Endodermal cell (in vitro differentiated cells): ENCODE results near the gene CMIP. TPM values are rescaled to one million over a fixed set of nuclear protein-coding genes. Genes with fewer than 3 reads are reported as not detected.
A peak's percentile ranks its signal among the peaks of the same experiment; 100 is the strongest.

Experiments used
- DNase-seq: peaks from one replicate; pipeline ENCODE4 v3.0.0-alpha.2; 2017
- H3K27ac ChIP-seq: 2 replicates; pipeline ENCODE4 v1.5.1; 2013; ENCODE audit warnings: mild to moderate bottlenecking, low read depth, low read length, moderate library complexity
- H3K27me3 ChIP-seq: 2 replicates; pipeline ENCODE4 v1.6.1; 2013; ENCODE audit warnings: mild to moderate bottlenecking, low read length, moderate library complexity; ENCODE audit not compliant: insufficient read depth, control insufficient read depth, poor library complexity, severe bottlenecking
- H3K36me3 ChIP-seq: 2 replicates; pipeline ENCODE4 v1.7.0; 2013; ENCODE audit warnings: mild to moderate bottlenecking, low read length, moderate library complexity; ENCODE audit not compliant: control insufficient read depth, insufficient read depth
- H3K4me1 ChIP-seq: one replicate; pipeline ENCODE4 v1.7.0; 2013; ENCODE audit warnings: low read length; ENCODE audit not compliant: control insufficient read depth, insufficient read depth
- H3K4me3 ChIP-seq: 2 replicates; pipeline ENCODE4 v1.5.1; 2013; ENCODE audit warnings: mild to moderate bottlenecking, low read length, moderate library complexity
- H3K9ac ChIP-seq: 2 replicates; pipeline ENCODE4 v1.6.1; 2013; ENCODE audit warnings: mild to moderate bottlenecking, low read length, moderate library complexity; ENCODE audit not compliant: poor library complexity, severe bottlenecking; ENCODE audit errors: extremely low read depth
- H3K9me3 ChIP-seq: 2 replicates; pipeline ENCODE4 v1.6.1; 2013; ENCODE audit warnings: mild to moderate bottlenecking, low read length, moderate library complexity; ENCODE audit not compliant: control insufficient read depth
- H3K27ac Mint-ChIP-seq: 2 replicates; pipeline ENCODE4 v1.8.0; 2020; ENCODE audit warnings: mixed read lengths
- H3K27me3 Mint-ChIP-seq: 2 replicates; pipeline ENCODE4 v1.8.0; 2021; ENCODE audit warnings: mild to moderate bottlenecking, mixed read lengths; ENCODE audit not compliant: insufficient read depth
- H3K36me3 Mint-ChIP-seq: 2 replicates; pipeline ENCODE4 v1.8.0; 2020; ENCODE audit warnings: low read depth, mixed read lengths
- H3K4me1 Mint-ChIP-seq: 2 replicates; pipeline ENCODE4 v1.8.0; 2020; ENCODE audit warnings: mixed read lengths
- H3K4me3 Mint-ChIP-seq: 2 replicates; pipeline ENCODE4 v1.8.0; 2020; ENCODE audit warnings: mild to moderate bottlenecking, moderate library complexity, mixed read lengths
- H3K9me3 Mint-ChIP-seq: 2 replicates; pipeline ENCODE4 v1.8.0; 2020; ENCODE audit warnings: mild to moderate bottlenecking, mixed read lengths
- CTCF ChIP-seq: fragments of 200-600 bp; sonication (generic); conservative IDR thresholded peaks from 2 replicates; pipeline ENCODE4 v1.5.0; 2021; ENCODE audit warnings: antibody characterized with exemption, mild to moderate bottlenecking
- WGBS, 2 experiments: methylation state at CpG; one replicate each; pipeline versions ENCODE4 v1.1.5 to v1.1.7; 2013; ENCODE audit warnings: missing lambda C conversion rate in 2 of 2, mixed read lengths in 1 of 2; ENCODE audit not compliant: insufficient coverage in 1 of 2, insufficient read length in 1 of 2; 5-methylcytosine and 5-hydroxymethylcytosine counted together
- total RNA-seq, 2 donors: library from RNA; stranded (reverse); fragmentation: NEBNext Ultra II Directional in 1 of 2; extraction: Animal tissue kit (Norgen Biotek cat#: 25700) in 1 of 2; gene quantifications; 2 replicates in 1 of 2; 3 replicates in 1 of 2; pipeline ENCODE4 v1.2.1, GENCODE V29; 2021

Gene CMIP
- total RNA-seq, 2 donors from 2014 or later: 64.0 to 64.7 TPM

GRCh38 chr16:81405702-81406113 is 38.9 kb upstream of the CMIP start:
- H3K9ac ChIP-seq: no peak overlapping the region
- H3K27me3 ChIP-seq: peaks cover 9% of the 10 kb centered on the region
- no peak overlapping the region for H3K4me3 ChIP-seq
- peaks cover 22% of the 10 kb centered on the region for H3K27me3 Mint-ChIP-seq
- H3K36me3 Mint-ChIP-seq: no peaks in the 10 kb centered on the region
- no peaks in the 10 kb centered on the region for H3K9me3 ChIP-seq
- no peak overlapping the region for H3K4me3 Mint-ChIP-seq
- H3K4me1 ChIP-seq: no peaks in the 10 kb centered on the region
- no peak overlapping the region for H3K27ac Mint-ChIP-seq
- no peaks in the 10 kb centered on the region for H3K9me3 Mint-ChIP-seq
- H3K27ac ChIP-seq: no peak overlapping the region
- H3K4me1 Mint-ChIP-seq: peaks cover under 1% of the 10 kb centered on the region
- peak; percentile 83 for DNase-seq
- TF ChIP-seq CTCF: peak; percentile 58
- 54 to 59% methylated on average over 6 to 11 of the region's 11 CpGs for WGBS, 2 experiments
- no peaks in the 10 kb centered on the region for H3K36me3 ChIP-seq

- H3K27me3 ChIP-seq: peaks cover 9% of the 10 kb centered on the region
- no peaks in the 10 kb centered on the region for H3K9me3 ChIP-seq
- peaks cover 4% of the 10 kb centered on the region for H3K4me1 Mint-ChIP-seq
- TF ChIP-seq CTCF: no peak
- peaks cover 8% of the 10 kb centered on the region for H3K27me3 Mint-ChIP-seq
- no peak overlapping the region for H3K9ac ChIP-seq
- H3K4me1 ChIP-seq: no peaks in the 10 kb centered on the region
- H3K36me3 Mint-ChIP-seq: no peaks in the 10 kb centered on the region
- no peaks in the 10 kb centered on the region for H3K36me3 ChIP-seq
- WGBS, 2 experiments: 95% methylated on average over 8 to 9 of the region's 9 CpGs
- H3K9me3 Mint-ChIP-seq: no peaks in the 10 kb centered on the region
- no peak overlapping the region for H3K27ac Mint-ChIP-seq
- no peak overlapping the region for H3K4me3 Mint-ChIP-seq
- H3K27ac ChIP-seq: no peak overlapping the region
- DNase-seq: no peak
- no peak overlapping the region for H3K4me3 ChIP-seq
Observed at GRCh38 chr16:81408409-81408950, 36.1 kb upstream of the CMIP start.

- Histone ChIP-seq H3K9me3 (no peaks in the 10 kb centered on the region), H3K4me3 (no peak overlapping the region), H3K27me3 (peaks cover 4% of the 10 kb centered on the region), H3K36me3 (no peaks in the 10 kb centered on the region), H3K4me1 (no peaks in the 10 kb centered on the region), H3K9ac (no peak overlapping the region), H3K27ac (no peak overlapping the region)
- Mint-ChIP-seq H3K4me3 (no peak overlapping the region), H3K4me1 (peaks cover 4% of the 10 kb centered on the region), H3K36me3 (no peaks in the 10 kb centered on the region), H3K27ac (no peak overlapping the region), H3K9me3 (no peaks in the 10 kb centered on the region), H3K27me3 (peaks cover 7% of the 10 kb centered on the region)
- DNase-seq: no peak
- no peak for TF ChIP-seq CTCF
- 85 to 93% methylated on average over 10 to 13 of the region's 13 CpGs for WGBS, 2 experiments
Observed at GRCh38 chr16:81409016-81409556, 35.5 kb upstream of the CMIP start.
